ENCODE results near the gene FIZ1.

The FIZ1 gene

DNA sequence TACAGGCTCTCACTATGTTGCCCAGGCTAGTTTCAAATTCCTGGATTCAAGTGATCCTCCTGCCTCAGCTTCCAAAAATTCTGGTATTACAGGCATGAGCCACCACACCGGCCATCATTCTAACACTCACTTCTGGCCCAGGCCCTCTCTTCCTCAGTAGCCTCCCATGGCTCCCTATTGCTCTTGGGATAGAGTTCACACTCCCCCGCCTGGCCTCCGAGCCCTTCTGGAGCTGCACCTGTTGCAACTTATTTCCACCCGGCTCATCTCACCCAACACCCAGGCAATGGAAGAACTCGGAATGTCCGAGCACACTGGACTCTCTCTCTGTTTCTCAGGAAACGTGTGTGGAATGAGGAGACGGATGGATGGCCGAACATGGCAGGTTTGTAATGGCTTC is 45.0 kb downstream of the FIZ1 start:
- no peak overlapping the region for H3K27ac Mint-ChIP-seq
- H3K4me1 Mint-ChIP-seq (ENCODE audit: low read depth), result no peaks in the 10 kb centered on the region
- no peaks in the 10 kb centered on the region for H3K27me3 Mint-ChIP-seq
- H3K36me3 Mint-ChIP-seq, result no peaks in the 10 kb centered on the region
- H3K4me3 Mint-ChIP-seq, result no peak overlapping the region
- H3K9me3 Mint-ChIP-seq (ENCODE audit: low read depth), result no peaks in the 10 kb centered on the region

DNA sequence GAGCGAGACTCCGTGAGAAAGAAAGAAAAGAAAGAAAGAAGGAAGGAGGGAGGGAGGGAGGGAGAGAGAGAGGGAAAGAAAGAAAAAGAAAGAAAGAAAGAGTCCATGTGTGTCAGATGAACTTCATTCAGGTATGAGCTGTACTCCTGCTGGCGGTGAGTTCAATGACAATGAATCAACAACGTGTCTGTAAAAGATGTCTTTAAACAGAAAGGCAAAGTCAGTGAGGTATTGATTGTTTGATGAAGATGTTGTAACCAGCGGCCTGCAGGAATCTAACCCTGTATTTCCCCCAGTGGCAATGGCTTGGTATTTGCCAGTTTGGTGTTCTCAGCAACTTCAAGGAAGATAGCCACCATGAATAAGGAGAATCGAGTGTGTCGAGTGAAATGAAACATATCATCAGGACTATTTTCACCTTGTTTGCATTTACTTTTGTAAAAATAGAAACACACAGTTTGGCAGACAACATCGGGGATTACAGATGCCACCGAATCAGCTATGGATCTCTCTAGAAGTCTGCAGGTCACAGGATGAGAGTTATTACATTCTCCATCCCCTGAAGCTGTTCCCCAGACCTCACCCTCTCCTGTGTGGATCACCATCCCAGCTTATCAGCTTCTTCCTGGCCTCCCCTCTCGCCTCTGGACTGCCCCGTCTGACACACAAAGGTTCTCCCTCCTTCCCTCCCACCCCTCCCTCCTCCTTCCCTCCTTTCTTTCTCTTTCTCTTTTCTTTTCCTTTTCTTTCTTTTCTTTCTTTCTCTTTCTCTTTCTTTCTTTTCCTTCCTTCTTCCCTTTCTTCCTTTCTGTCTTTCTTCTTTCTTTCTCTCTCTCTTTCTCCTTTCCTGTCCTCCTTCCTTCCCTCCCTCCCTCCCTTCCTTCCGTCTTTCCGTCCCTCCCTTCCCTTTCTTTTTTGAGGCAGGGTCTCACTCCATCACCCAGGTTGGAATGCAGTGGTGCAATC is 45.8 kb downstream of the FIZ1 start:
- H3K4me1 Mint-ChIP-seq (ENCODE audit: low read depth), result no peaks in the 10 kb centered on the region
- H3K36me3 Mint-ChIP-seq, result no peaks in the 10 kb centered on the region
- no peaks in the 10 kb centered on the region for H3K27me3 Mint-ChIP-seq
- H3K4me3 Mint-ChIP-seq, result no peak overlapping the region
- no peaks in the 10 kb centered on the region for H3K9me3 Mint-ChIP-seq (ENCODE audit: low read depth)
- no peak overlapping the region for H3K27ac Mint-ChIP-seq

- H3K4me3 Mint-ChIP-seq, result no peak overlapping the region
- no peak overlapping the region for H3K27ac Mint-ChIP-seq
- no peaks in the 10 kb centered on the region for H3K36me3 Mint-ChIP-seq
- H3K27me3 Mint-ChIP-seq, result peaks cover 1% of the 10 kb centered on the region
- no peaks in the 10 kb centered on the region for H3K9me3 Mint-ChIP-seq (ENCODE audit: low read depth)
- H3K4me1 Mint-ChIP-seq (ENCODE audit: low read depth), result no peaks in the 10 kb centered on the region
Observed at GRCh38 chr19:55552620-55553019, 46.7 kb downstream of the FIZ1 start.

DNA sequence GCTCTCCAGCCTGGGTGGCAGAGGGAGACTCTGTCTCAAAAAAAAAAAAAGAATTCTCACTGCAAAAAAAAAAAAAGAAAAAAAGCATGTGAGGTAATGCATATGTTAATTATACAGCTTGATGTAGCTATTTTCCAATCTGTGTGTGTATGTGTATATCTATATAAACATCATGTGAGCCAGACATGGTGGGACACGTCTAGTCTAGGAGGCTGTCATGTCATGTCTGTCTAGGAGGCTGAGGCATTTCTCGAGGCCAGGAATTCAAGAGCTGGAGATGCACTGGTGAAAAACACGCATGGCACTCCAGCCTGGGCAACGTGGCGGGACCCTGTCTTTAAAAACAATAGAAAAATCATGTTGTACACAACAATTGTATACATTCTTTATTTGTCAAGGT is 47.1 kb downstream of the FIZ1 start:
- H3K9me3 Mint-ChIP-seq (ENCODE audit: low read depth), result no peaks in the 10 kb centered on the region
- no peak overlapping the region for H3K4me3 Mint-ChIP-seq
- H3K36me3 Mint-ChIP-seq, result no peaks in the 10 kb centered on the region
- H3K27me3 Mint-ChIP-seq, result peaks cover 3% of the 10 kb centered on the region
- no peaks in the 10 kb centered on the region for H3K4me1 Mint-ChIP-seq (ENCODE audit: low read depth)
- H3K27ac Mint-ChIP-seq, result no peak overlapping the region

DNA sequence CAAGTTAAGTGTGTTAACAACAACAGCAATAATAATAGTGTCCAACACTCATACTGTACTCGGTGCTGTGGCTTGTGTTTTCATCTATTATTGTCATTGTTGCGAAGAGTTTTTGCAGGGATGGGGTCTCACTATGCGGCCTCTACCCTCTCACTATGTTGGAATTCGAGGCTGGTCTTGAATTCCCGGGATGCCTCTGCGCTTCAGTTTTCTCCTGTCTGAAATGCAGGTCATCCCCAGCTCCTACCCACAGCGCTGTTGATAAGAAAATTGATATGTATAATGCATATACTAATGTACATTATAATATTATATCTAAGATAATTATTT is 49.0 kb downstream of the FIZ1 start:
- Mint-ChIP-seq H3K4me1 (ENCODE audit: low read depth) (no peaks in the 10 kb centered on the region), H3K27me3 (peaks cover 4% of the 10 kb centered on the region), H3K9me3 (ENCODE audit: low read depth) (no peaks in the 10 kb centered on the region), H3K27ac (no peak overlapping the region), H3K4me3 (no peak overlapping the region), H3K36me3 (no peaks in the 10 kb centered on the region)

GRCh38 chr19:55549500-55550320 is 49.6 kb downstream of the FIZ1 start:
- no peaks in the 10 kb centered on the region for H3K4me1 Mint-ChIP-seq (ENCODE audit: low read depth)
- H3K36me3 Mint-ChIP-seq, result no peaks in the 10 kb centered on the region
- no peak overlapping the region for H3K4me3 Mint-ChIP-seq
- peaks cover 4% of the 10 kb centered on the region for H3K27me3 Mint-ChIP-seq
- no peaks in the 10 kb centered on the region for H3K9me3 Mint-ChIP-seq (ENCODE audit: low read depth)
- no peak overlapping the region for H3K27ac Mint-ChIP-seq

- Mint-ChIP-seq H3K27me3 (peaks cover 7% of the 10 kb centered on the region), H3K9me3 (ENCODE audit: low read depth) (no peaks in the 10 kb centered on the region), H3K36me3 (no peaks in the 10 kb centered on the region), H3K27ac (no peak overlapping the region), H3K4me1 (ENCODE audit: low read depth) (no peaks in the 10 kb centered on the region), H3K4me3 (no peak overlapping the region)
Observed at GRCh38 chr19:55546822-55547614, 52.3 kb downstream of the FIZ1 start.

- no peaks in the 10 kb centered on the region for H3K36me3 Mint-ChIP-seq
- no peak overlapping the region for H3K4me3 Mint-ChIP-seq
- H3K9me3 Mint-ChIP-seq (ENCODE audit: low read depth), result no peaks in the 10 kb centered on the region
- peaks cover 10% of the 10 kb centered on the region for H3K27me3 Mint-ChIP-seq
- no peaks in the 10 kb centered on the region for H3K4me1 Mint-ChIP-seq (ENCODE audit: low read depth)
- H3K27ac Mint-ChIP-seq, result no peak overlapping the region
Observed at GRCh38 chr19:55546011-55546410, 53.3 kb downstream of the FIZ1 start.

GRCh38 chr19:55545443-55545842 is 53.9 kb downstream of the FIZ1 start, which contains the start of gene SBK3:
SBK3 (minus strand) TSS chr19:55545543; CDS start chr19:55545543, 0 bp downstream.
- no peak within 1 kb of the TSS for H3K27ac Mint-ChIP-seq
- no peaks in the 10 kb centered on the region for H3K9me3 Mint-ChIP-seq (ENCODE audit: low read depth)
- no peaks in the 10 kb centered on the region for H3K4me1 Mint-ChIP-seq (ENCODE audit: low read depth)
- H3K4me3 Mint-ChIP-seq, result no peak within 1 kb of the TSS
- H3K36me3 Mint-ChIP-seq, result no peaks in the 10 kb centered on the region
- peaks cover 10% of the 10 kb centered on the region for H3K27me3 Mint-ChIP-seq

DNA sequence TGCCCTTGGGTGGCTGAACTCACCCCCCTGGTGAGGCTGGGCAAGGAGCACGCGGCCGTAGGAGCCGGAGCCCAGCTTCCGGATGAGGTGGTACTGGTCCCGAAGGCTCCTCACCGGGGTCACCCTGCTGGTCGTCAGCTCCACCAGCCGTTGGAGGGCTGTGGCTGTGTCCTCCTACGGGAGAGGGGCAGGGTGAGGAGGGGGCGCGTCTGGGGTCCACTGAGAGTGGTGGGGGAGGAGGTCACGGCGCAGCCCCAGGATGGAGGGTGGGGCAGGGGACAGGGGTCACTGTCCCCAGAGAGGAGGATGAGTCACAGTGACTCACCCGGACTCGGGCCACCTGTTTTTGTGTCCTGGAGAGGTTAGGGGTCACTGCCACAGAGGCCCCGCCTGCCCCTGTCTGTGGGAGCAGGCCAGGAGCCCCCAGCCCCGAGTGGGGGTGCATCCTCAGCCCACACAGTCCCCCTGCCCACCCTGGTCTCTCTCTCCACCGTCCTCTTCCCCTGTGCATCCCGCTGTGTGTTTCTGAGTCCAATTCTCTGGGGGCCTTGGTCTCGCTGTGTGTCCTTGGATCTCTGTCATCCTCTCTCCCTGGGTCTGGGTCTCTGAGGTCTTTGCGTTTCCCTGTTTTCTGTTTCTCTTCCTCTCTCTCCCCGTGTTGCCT is 54.4 kb downstream of the FIZ1 start:
- Mint-ChIP-seq H3K36me3 (no peaks in the 10 kb centered on the region), H3K4me1 (ENCODE audit: low read depth) (no peaks in the 10 kb centered on the region), H3K9me3 (ENCODE audit: low read depth) (no peaks in the 10 kb centered on the region), H3K27me3 (peaks cover 10% of the 10 kb centered on the region), H3K4me3 (no peak overlapping the region), H3K27ac (no peak overlapping the region)

- peaks cover 10% of the 10 kb centered on the region for H3K27me3 Mint-ChIP-seq
- no peak overlapping the region for H3K27ac Mint-ChIP-seq
- H3K36me3 Mint-ChIP-seq, result no peaks in the 10 kb centered on the region
- no peaks in the 10 kb centered on the region for H3K4me1 Mint-ChIP-seq (ENCODE audit: low read depth)
- no peaks in the 10 kb centered on the region for H3K9me3 Mint-ChIP-seq (ENCODE audit: low read depth)
- no peak overlapping the region for H3K4me3 Mint-ChIP-seq
Observed at GRCh38 chr19:55544014-55544413, 55.3 kb downstream of the FIZ1 start.

GRCh38 chr19:55543567-55543966 is 55.8 kb downstream of the FIZ1 start:
- H3K4me3 Mint-ChIP-seq, result no peak overlapping the region
- H3K4me1 Mint-ChIP-seq (ENCODE audit: low read depth), result no peaks in the 10 kb centered on the region
- no peaks in the 10 kb centered on the region for H3K9me3 Mint-ChIP-seq (ENCODE audit: low read depth)
- H3K27ac Mint-ChIP-seq, result no peak overlapping the region
- H3K36me3 Mint-ChIP-seq, result no peaks in the 10 kb centered on the region
- H3K27me3 Mint-ChIP-seq, result peaks cover 10% of the 10 kb centered on the region

GRCh38 chr19:55542292-55542855 is 56.9 kb downstream of the FIZ1 start:
- no peaks in the 10 kb centered on the region for H3K36me3 Mint-ChIP-seq

More at GRCh38 chr19:55542292-55542855, 56.9 kb downstream of the FIZ1 start:
- peaks cover 8% of the 10 kb centered on the region for H3K27me3 Mint-ChIP-seq
- H3K4me1 Mint-ChIP-seq (ENCODE audit: low read depth), result no peaks in the 10 kb centered on the region
- no peak overlapping the region for H3K27ac Mint-ChIP-seq
- no peak overlapping the region for H3K4me3 Mint-ChIP-seq
- H3K9me3 Mint-ChIP-seq (ENCODE audit: low read depth), result no peaks in the 10 kb centered on the region
